Uterus (tissue), 2 donors: Measurements from ENCODE around the gene NT5C2.

Source experiments
- POLR2A ChIP-seq, 2 donors: fragments of 450-650 bp; IDR thresholded peaks; one replicate each; pipeline ENCODE4 v1.6.1; 2016; ENCODE audit warnings: antibody characterized with exemption in 2 of 2, mild to moderate bottlenecking in 1 of 2, moderate library complexity in 1 of 2
- TF ChIP-seq, protein P1 (sequence below), 4 experiments: fragments of 200-600 bp in 2 of 4; fragments of 450-650 bp in 2 of 4; sonication (generic) in 2 of 4; IDR thresholded peaks; one replicate each; pipeline ENCODE4 v1.5.1; 2016 to 2019; ENCODE audit warnings: antibody characterized with exemption in 4 of 4, mild to moderate bottlenecking in 2 of 4, moderate library complexity in 1 of 4

DNA sequence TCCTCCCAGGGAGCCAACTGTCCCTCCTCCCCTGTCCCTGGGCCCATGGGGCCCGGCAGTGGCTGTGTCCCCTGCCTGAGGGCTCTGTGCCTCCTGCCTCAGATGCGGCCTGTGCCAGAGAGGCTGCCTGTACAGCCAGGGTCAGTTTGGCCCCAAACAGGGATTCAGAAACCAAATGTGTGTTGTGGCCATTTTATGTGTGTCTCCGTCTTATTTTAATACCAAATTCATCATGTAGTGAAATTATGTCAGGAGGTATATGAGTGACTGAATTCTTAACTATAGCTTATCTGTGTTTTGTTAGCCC, 114.8 kb downstream of the NT5C2 start:
- TF ChIP-seq, protein P1, sequence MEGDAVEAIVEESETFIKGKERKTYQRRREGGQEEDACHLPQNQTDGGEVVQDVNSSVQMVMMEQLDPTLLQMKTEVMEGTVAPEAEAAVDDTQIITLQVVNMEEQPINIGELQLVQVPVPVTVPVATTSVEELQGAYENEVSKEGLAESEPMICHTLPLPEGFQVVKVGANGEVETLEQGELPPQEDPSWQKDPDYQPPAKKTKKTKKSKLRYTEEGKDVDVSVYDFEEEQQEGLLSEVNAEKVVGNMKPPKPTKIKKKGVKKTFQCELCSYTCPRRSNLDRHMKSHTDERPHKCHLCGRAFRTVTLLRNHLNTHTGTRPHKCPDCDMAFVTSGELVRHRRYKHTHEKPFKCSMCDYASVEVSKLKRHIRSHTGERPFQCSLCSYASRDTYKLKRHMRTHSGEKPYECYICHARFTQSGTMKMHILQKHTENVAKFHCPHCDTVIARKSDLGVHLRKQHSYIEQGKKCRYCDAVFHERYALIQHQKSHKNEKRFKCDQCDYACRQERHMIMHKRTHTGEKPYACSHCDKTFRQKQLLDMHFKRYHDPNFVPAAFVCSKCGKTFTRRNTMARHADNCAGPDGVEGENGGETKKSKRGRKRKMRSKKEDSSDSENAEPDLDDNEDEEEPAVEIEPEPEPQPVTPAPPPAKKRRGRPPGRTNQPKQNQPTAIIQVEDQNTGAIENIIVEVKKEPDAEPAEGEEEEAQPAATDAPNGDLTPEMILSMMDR (IDR thresholded peaks at IDR 0.05) = no peak
- TF ChIP-seq POLR2A (IDR thresholded peaks at IDR 0.05) = no peak
